ENCODE data around the gene ARFGAP3.

Gene ARFGAP3

GRCh38 chr22:42892571-42893316 is 35.7 kb upstream of the ARFGAP3 start:
- Histone ChIP-seq H3K9me3 (replicated peaks; ENCODE audit: low read length) (no peaks in the 10 kb centered on the region), H3K27me3 (ENCODE audit: control insufficient read depth, insufficient read depth, low read length) (no peaks in the 10 kb centered on the region), H3K36me3 (ENCODE audit: insufficient read depth, low read length) (peaks cover 54% of the 10 kb centered on the region), H3K4me2 (ENCODE audit: low read length) (no peak overlapping the region), H3K4me3 (ENCODE audit: low read length) (no peak overlapping the region), H3K4me1 (ENCODE audit: control insufficient read depth, insufficient read depth, low read length) (no peaks in the 10 kb centered on the region), H3K9ac (ENCODE audit: low read depth, low read length) (no peak overlapping the region)

- Histone ChIP-seq H3K4me1 (ENCODE audit: control insufficient read depth, insufficient read depth, low read length) (no peaks in the 10 kb centered on the region), H3K27me3 (ENCODE audit: control insufficient read depth, insufficient read depth, low read length) (no peaks in the 10 kb centered on the region), H3K9ac (ENCODE audit: low read depth, low read length) (no peak overlapping the region), H3K36me3 (ENCODE audit: insufficient read depth, low read length) (peaks cover 60% of the 10 kb centered on the region), H3K4me3 (ENCODE audit: low read length) (no peak overlapping the region), H3K4me2 (ENCODE audit: low read length) (no peak overlapping the region), H3K9me3 (replicated peaks; ENCODE audit: low read length) (no peaks in the 10 kb centered on the region)
Observed at GRCh38 chr22:42892156-42892555, 35.1 kb upstream of the ARFGAP3 start.

GRCh38 chr22:42891696-42892095 is 34.6 kb upstream of the ARFGAP3 start:
- Histone ChIP-seq H3K4me2 (ENCODE audit: low read length) (no peak overlapping the region), H3K4me1 (ENCODE audit: control insufficient read depth, insufficient read depth, low read length) (no peaks in the 10 kb centered on the region), H3K9ac (ENCODE audit: low read depth, low read length) (no peak overlapping the region), H3K36me3 (ENCODE audit: insufficient read depth, low read length) (peaks cover 63% of the 10 kb centered on the region), H3K4me3 (ENCODE audit: low read length) (no peak overlapping the region), H3K9me3 (replicated peaks; ENCODE audit: low read length) (no peaks in the 10 kb centered on the region), H3K27me3 (ENCODE audit: control insufficient read depth, insufficient read depth, low read length) (no peaks in the 10 kb centered on the region)

DNA sequence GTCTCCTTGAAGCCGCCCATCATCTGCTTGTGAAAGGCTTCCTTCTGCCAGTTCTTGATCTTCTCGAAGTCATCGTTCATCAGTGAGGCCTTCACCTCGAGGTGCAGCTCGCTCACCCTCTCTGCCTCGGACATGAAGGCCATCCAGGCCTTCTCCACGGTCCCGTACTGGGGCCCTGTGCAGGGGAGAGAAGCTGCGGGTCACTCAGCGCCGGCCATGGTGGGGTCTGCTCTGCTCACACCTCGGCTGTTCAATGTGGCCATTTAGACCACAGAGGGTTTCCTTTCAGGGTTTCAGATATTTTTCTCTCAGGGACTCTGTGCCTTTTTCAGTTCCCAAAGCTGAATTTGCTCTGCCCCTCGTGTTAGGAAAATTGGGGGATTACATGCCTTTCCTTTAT is 33.9 kb upstream of the ARFGAP3 start:
- Histone ChIP-seq H3K9me3 (replicated peaks; ENCODE audit: low read length) (no peaks in the 10 kb centered on the region), H3K27me3 (ENCODE audit: control insufficient read depth, insufficient read depth, low read length) (no peaks in the 10 kb centered on the region), H3K36me3 (ENCODE audit: insufficient read depth, low read length) (peaks cover 63% of the 10 kb centered on the region), H3K9ac (ENCODE audit: low read depth, low read length) (no peak overlapping the region), H3K4me3 (ENCODE audit: low read length) (no peak overlapping the region), H3K4me1 (ENCODE audit: control insufficient read depth, insufficient read depth, low read length) (no peaks in the 10 kb centered on the region), H3K4me2 (ENCODE audit: low read length) (no peak overlapping the region)

GRCh38 chr22:42889304-42889703 is 32.2 kb upstream of the ARFGAP3 start:
- H3K4me3 ChIP-seq (ENCODE audit: low read length): no peak overlapping the region
- no peaks in the 10 kb centered on the region for H3K27me3 ChIP-seq (ENCODE audit: control insufficient read depth, insufficient read depth, low read length)
- no peak overlapping the region for H3K9ac ChIP-seq (ENCODE audit: low read depth, low read length)
- H3K36me3 ChIP-seq (ENCODE audit: insufficient read depth, low read length): peaks cover 70% of the 10 kb centered on the region
- H3K9me3 ChIP-seq (replicated peaks; ENCODE audit: low read length): no peaks in the 10 kb centered on the region
- H3K4me2 ChIP-seq (ENCODE audit: low read length): no peak overlapping the region
- peaks cover 5% of the 10 kb centered on the region for H3K4me1 ChIP-seq (ENCODE audit: control insufficient read depth, insufficient read depth, low read length)

DNA sequence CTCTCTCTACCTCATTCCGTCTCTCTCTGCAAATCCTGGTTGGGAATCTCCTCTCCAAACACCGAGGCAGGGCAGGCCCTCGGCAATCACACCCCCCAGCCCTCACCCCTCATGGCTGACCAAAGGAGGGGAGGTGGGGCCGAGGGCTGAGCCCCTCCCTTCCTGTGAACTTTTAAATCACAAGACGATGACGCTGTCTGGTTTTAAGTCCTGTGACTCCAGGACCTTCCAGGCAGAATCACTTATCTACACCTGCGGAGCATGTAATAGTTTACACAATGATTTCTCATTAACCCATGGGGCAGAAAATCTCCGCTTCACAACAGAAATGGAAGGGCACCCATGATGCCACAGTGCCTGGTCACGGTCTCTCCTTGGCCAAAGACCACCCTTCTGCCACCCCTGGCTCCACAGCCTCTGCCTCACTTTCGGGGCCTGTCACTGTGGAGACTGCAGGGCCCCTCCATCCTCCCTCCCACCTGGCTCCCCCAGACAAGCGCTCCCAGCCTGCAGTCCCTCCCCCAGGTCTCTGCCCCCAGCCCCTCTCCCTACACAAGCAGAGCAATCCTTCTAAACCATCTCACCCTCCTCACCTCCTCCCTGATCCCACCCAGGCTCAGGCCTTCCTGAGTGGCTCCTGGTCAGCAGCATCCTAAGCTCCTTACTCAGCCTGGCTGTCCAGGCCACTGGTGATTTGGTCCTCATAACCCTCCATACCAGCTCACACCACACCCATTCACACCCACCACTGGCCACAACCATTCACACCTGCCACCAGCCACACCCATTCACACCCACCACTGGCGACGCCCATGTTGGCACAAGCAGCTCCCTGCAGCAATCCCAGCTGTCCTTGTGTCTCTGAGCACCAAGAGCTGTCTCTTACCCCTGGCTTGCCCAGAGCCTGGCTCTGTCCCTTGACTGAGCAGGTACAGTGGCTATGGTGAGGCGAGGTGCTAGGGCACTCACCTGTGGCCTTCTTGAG is 30.7 kb upstream of the ARFGAP3 start:
- no peaks in the 10 kb centered on the region for H3K27me3 ChIP-seq (ENCODE audit: control insufficient read depth, insufficient read depth, low read length)
- H3K4me3 ChIP-seq (ENCODE audit: low read length): no peak overlapping the region
- H3K4me1 ChIP-seq (ENCODE audit: control insufficient read depth, insufficient read depth, low read length): peaks cover 5% of the 10 kb centered on the region
- H3K36me3 ChIP-seq (ENCODE audit: insufficient read depth, low read length): peaks cover 71% of the 10 kb centered on the region
- no peak overlapping the region for H3K9ac ChIP-seq (ENCODE audit: low read depth, low read length)
- no peak overlapping the region for H3K4me2 ChIP-seq (ENCODE audit: low read length)
- no peaks in the 10 kb centered on the region for H3K9me3 ChIP-seq (replicated peaks; ENCODE audit: low read length)

DNA sequence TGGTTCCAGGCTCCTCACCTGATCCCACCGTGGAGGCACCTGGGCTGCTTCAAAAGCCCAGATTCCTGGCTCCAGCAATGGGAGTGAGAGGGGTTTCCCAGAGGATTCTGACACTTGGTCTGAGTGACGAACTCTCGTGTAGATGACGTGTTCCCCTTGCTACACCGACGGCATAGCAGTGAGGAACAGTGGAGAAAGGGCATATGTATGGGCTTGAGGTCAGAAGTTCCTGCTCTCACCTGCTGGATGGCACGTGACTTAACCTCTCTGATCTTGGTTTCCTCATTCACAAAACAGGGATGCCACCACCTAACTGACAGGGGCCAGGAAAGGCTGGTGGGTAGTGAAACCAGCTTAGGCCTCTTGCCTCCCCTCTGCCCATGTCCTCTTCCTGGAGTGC is 30.0 kb upstream of the ARFGAP3 start:
- Histone ChIP-seq H3K4me2 (ENCODE audit: low read length) (no peak overlapping the region), H3K4me3 (ENCODE audit: low read length) (no peak overlapping the region), H3K36me3 (ENCODE audit: insufficient read depth, low read length) (peaks cover 71% of the 10 kb centered on the region), H3K9ac (ENCODE audit: low read depth, low read length) (no peak overlapping the region), H3K27me3 (ENCODE audit: control insufficient read depth, insufficient read depth, low read length) (no peaks in the 10 kb centered on the region), H3K9me3 (replicated peaks; ENCODE audit: low read length) (no peaks in the 10 kb centered on the region), H3K4me1 (ENCODE audit: control insufficient read depth, insufficient read depth, low read length) (peaks cover 5% of the 10 kb centered on the region)

- Histone ChIP-seq H3K4me2 (ENCODE audit: low read length) (no peak overlapping the region), H3K27me3 (ENCODE audit: control insufficient read depth, insufficient read depth, low read length) (no peaks in the 10 kb centered on the region), H3K9me3 (replicated peaks; ENCODE audit: low read length) (no peaks in the 10 kb centered on the region), H3K9ac (ENCODE audit: low read depth, low read length) (no peak overlapping the region), H3K4me1 (ENCODE audit: control insufficient read depth, insufficient read depth, low read length) (peaks cover 5% of the 10 kb centered on the region), H3K36me3 (ENCODE audit: insufficient read depth, low read length) (peaks cover 68% of the 10 kb centered on the region), H3K4me3 (ENCODE audit: low read length) (no peak overlapping the region)
Observed at GRCh38 chr22:42885446-42885845, 28.4 kb upstream of the ARFGAP3 start.

- Histone ChIP-seq H3K27me3 (ENCODE audit: control insufficient read depth, insufficient read depth, low read length) (no peaks in the 10 kb centered on the region), H3K4me1 (ENCODE audit: control insufficient read depth, insufficient read depth, low read length) (peaks cover 5% of the 10 kb centered on the region), H3K9ac (ENCODE audit: low read depth, low read length) (no peak overlapping the region), H3K9me3 (replicated peaks; ENCODE audit: low read length) (no peaks in the 10 kb centered on the region), H3K4me3 (ENCODE audit: low read length) (no peak overlapping the region), H3K36me3 (ENCODE audit: insufficient read depth, low read length) (peaks cover 72% of the 10 kb centered on the region), H3K4me2 (ENCODE audit: low read length) (no peak overlapping the region)
Observed at GRCh38 chr22:42884616-42885375, 27.7 kb upstream of the ARFGAP3 start.

- H3K27me3 ChIP-seq (ENCODE audit: control insufficient read depth, insufficient read depth, low read length): no peaks in the 10 kb centered on the region
- no peak overlapping the region for H3K4me3 ChIP-seq (ENCODE audit: low read length)
- peaks cover 71% of the 10 kb centered on the region for H3K36me3 ChIP-seq (ENCODE audit: insufficient read depth, low read length)
- H3K4me2 ChIP-seq (ENCODE audit: low read length): no peak overlapping the region
- peaks cover 5% of the 10 kb centered on the region for H3K4me1 ChIP-seq (ENCODE audit: control insufficient read depth, insufficient read depth, low read length)
- H3K9me3 ChIP-seq (replicated peaks; ENCODE audit: low read length): no peaks in the 10 kb centered on the region
- no peak overlapping the region for H3K9ac ChIP-seq (ENCODE audit: low read depth, low read length)
Observed at GRCh38 chr22:42883970-42884369, 26.9 kb upstream of the ARFGAP3 start.

DNA sequence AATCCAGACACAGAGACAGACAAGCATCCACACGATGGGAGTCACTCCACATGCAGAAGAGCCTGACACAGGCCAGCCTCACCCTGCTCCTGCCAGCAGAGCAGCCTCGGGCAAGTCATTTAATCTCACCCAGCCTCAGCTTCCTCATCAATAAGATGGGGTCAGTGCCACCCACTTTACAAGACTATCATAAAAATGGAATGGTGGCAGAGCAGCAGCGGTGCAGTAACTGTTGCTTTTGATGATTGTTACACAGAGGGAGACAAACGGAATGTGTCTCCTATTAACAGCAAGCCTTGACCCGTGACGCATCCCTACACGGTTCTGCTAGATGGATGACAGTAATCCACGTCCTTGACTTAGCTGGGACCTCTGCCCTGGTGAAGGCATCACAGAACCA is 26.0 kb upstream of the ARFGAP3 start:
- Histone ChIP-seq H3K36me3 (ENCODE audit: insufficient read depth, low read length) (peaks cover 70% of the 10 kb centered on the region), H3K4me3 (ENCODE audit: low read length) (no peak overlapping the region), H3K4me1 (ENCODE audit: control insufficient read depth, insufficient read depth, low read length) (peaks cover 5% of the 10 kb centered on the region), H3K4me2 (ENCODE audit: low read length) (no peak overlapping the region), H3K9me3 (replicated peaks; ENCODE audit: low read length) (no peaks in the 10 kb centered on the region), H3K27me3 (ENCODE audit: control insufficient read depth, insufficient read depth, low read length) (no peaks in the 10 kb centered on the region), H3K9ac (ENCODE audit: low read depth, low read length) (no peak overlapping the region)

All from skeletal muscle satellite cell (primary cell).